Measurements from ENCODE around the gene SMAD3.

- TF ChIP-seq CTCF (IDR thresholded peaks at IDR 0.05; ENCODE audit: low read depth, low read length, missing input control) (no peak), JUND (IDR thresholded peaks at IDR 0.05) (no peak), ZBTB33 (IDR thresholded peaks at IDR 0.05) (no peak), MAX (IDR thresholded peaks at IDR 0.05) (no peak), REST (IDR thresholded peaks at IDR 0.05) (no peak), YY1 (IDR thresholded peaks at IDR 0.05) (no peak)
These were observed 129.0 kb downstream of the SMAD3 start for GRCh38 chr15:67194171-67195114.

Data from liver (tissue), 3 donors.